GM18868 (cell line): ENCODE data around the gene LAMA5.

ENCODE experiments used
- ATAC-seq: cut with Tn5 transposase; IDR thresholded peaks from one replicate; pipeline ENCODE4 v1.9.1; 2021; ENCODE audit warnings: mild to moderate bottlenecking, moderate library complexity; ENCODE audit not compliant: unreplicated experiment

The LAMA5 gene

GRCh38 chr20:62404112-62404665 is 37.1 kb upstream of the LAMA5 start:
- no peak for ATAC-seq

- no peak for ATAC-seq
These were observed 36.2 kb upstream of the LAMA5 start for GRCh38 chr20:62403331-62403730.

DNA sequence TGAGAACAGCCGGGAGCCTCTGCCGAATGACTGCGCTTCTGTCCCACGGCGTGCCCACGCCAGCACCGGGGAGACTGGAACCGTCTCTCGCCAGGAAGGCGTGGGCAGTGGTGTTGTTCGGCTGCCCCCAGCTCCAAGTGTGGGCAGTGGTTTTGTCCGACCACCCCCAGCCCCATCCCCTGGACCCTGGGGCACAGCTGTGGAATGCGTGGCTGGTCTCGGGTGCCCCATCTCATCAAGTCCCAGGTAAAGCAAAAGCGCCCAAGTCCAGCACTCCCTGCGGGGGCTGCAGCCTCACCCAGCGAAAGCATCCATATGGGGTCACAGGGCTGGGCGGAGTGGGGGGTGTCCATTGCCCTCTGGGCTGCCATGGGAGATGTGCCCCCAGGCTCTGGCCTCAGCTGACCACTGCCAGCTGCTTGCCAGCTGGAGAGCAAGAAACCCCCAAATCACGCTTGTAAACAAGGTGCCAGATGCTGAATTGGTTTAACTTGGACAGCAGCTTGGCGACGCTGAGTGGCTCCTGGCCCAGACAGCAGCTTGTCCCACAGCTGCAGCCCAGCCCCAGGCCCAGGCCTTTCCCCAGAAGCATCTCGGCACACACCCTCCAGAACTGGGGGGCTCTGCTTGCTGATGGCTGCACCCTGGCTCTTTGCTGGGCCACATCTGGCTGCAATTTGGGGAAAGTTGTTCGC is 35.5 kb upstream of the LAMA5 start:
- ATAC-seq = no peak

DNA sequence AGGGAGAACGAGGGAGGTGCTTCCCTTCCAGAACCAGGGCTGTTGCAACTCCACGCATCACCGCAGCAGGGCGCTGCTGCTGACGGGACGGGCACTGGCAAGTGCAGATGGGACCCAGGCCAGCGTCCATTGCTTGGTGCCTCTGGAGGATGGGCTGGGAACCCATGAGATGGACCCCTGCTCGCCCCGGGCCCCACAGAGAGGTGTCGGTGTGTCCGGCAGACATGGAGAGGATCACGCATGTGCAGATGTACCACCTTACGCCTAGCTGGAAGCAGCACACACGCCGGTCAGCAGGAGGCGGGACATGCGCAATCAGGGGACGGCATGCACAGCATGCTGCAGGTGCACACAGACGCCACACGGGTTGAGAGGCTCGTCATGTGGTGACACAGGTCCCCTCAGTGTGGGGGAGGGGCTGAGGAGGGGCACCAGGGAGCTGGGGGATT is 34.2 kb upstream of the LAMA5 start:
- ATAC-seq = no peak

GRCh38 chr20:62400541-62400940 is 33.4 kb upstream of the LAMA5 start:
- ATAC-seq = no peak

DNA sequence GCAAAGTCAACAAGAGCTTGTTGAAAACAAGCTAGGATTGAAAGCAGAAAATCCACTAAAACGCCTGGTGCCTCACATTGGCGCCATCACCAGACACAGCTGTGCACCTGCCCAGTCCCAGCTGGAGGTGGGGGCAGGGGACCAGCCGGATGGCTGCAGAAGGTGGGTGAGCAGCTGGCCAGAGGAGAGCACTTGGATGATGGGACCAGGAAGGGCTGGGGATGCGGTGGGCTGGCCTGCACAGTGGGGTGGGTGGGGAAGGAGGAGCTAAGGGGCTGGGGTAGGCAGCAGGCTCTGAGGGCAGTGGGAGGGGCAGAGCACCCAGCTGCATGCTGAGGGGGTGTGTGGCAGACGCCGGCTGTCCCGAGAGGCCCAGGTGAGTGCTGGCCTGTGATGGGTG is 32.9 kb upstream of the LAMA5 start:
- ATAC-seq = no peak

GRCh38 chr20:62398120-62398821 is 31.2 kb upstream of the LAMA5 start:
- no peak for ATAC-seq

DNA sequence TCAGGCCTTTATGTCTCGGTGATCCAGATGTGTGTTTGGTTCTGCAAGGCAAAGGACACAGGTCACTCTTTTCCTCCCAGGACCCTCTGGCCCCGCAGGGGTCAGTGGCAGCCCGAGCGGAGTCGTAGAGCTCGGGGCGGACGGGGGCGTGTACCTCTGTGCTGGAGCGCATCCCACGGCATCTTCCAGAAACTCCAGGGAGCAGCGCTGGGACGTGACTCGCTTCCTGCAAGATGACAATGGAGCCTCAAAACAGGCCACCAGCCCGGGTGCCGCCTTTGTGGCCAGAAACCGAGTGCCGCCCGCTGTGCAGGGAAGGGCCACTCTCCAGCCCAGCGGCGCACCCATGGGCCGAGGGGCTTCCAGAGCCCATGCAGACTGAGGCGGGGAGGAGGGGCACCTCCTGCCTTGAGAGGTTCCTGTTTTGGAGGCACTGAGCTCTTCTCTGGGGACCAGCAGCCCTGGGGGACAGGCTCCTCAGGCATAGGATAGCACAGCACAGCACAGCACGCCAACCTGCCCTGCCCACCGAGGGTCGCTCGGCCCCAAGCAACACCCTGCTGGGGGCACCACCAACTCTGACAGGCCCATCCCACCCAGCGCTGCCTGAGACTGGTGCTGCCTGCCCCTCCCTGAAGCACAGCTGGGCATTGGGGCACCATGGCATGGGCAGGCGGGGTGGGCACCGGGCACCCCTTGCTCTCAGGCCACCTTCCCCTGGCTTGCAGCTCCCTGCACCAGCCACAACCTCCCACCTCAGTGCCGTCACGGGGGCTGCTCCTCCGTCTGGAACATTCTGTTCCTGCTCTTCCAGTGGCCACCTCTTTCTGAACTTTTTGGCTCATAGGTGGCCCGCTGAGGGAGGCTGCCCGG is 29.5 kb upstream of the LAMA5 start:
- ATAC-seq = no peak

DNA sequence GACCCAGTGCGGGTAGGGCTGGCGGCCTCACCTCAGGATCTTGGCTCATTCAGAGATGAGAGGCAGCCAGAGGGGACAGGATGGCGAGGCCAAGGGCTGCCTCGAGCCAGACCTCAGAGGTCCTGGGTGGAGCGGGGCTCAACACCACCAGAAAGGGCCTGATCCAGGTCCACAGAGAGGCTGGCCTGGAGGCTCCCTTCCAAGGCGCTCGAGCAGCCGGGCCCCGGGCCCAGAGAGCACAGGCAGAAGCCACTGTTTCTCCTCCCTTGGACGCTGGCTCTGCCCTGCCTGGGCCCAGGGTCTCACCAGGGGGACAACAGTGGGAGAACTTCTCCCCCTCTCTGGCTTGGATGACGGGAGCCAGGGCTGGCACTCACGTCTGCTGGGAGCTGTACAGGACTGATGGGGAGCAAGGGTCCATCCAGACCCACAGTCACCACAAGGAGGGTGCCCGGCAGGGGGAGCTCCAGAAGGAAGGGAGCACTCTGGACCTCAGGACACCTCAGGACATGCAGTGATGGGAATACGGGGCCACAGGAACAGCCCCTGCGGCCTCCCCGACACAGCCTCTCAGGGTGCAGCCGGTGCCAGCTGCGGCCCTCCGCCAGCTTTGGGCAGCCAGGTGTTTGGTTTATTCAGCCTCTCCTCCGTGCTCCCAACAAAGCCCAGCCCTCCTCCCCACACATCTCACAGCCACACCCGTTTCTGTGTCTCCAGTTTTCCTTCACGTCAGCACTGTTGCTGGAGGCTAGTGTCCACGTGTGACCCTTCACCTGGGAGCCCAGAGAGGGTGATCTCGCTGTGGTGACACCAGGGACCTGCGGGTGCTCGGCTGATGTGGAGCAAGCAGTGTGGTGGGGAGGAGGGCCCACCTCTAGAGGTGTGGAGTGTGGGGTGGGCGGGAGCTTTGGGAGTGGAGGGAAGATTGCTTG is 28.5 kb upstream of the LAMA5 start:
- no peak for ATAC-seq

GRCh38 chr20:62394248-62395245 is 27.4 kb upstream of the LAMA5 start:
- ATAC-seq = no peak

- no peak for ATAC-seq
These were observed 26.7 kb upstream of the LAMA5 start for GRCh38 chr20:62393830-62394229.

DNA sequence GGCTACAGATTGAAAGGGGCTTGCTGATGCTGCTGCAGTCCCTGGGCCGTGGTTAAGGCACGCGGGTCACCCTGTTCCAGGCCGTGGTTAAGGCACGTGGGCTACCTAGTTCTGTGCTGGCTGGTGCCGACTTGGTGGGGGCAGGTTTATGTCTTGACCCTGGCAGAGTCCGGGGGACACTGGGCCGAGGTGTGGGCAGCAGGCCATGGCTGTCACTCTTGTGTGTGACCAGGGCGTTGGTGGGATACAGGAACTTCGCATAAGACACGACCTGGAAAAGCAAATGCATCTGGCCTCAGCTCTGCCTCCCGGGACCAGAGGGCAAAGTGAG is 26.2 kb upstream of the LAMA5 start:
- no peak for ATAC-seq

DNA sequence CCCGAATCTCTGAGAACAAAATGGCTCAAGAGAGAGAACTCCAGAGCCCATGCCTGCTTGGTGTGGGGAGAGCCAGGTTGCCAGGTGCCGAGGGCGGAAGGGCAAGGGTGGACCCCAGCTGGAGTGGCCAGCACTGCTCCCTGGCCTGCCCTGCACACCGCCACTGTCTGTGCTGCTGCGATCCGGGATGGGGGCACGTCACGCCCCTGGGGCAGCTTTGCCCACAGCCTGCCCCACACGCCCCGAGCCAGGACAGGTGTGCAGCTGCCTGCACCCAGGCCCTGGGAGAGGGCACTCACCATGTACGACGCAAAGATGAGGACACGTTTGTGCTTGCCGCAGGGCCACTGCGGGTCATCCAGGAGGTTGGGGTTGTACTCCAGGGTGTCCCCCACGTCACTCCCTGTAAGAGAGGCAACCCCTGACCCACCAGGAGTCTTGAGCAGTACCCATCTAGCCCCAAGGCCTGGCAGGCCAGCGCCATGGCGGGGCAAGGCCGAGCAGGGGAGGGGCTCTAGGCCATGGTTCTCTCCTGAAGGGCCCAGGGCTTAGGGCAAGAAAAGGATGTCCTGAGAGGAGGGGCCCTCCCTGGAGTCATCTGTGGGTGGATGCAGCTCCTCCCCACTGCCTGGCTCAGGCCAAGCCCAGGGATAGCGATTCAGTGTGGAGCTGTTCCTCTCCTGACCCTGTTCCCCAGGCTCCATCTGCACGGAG is 25.7 kb upstream of the LAMA5 start:
- no peak for ATAC-seq

DNA sequence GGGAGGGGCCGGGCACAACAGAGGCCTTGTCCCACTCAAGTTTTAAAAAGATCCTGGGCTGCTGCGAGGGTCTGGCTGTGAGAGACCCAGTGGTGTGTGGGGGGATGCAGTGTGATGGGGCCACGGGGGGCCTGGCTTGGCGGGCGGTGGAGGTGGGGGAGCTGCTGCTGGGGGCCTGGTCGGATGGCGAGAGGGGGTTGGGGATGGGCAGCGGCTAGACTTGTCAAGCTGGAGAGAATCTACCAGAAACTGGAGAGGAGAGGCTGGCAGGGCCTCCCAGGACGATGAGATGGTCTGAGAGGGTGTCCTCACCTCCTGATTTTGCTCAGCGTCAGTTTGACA is 24.9 kb upstream of the LAMA5 start:
- no peak for ATAC-seq

DNA sequence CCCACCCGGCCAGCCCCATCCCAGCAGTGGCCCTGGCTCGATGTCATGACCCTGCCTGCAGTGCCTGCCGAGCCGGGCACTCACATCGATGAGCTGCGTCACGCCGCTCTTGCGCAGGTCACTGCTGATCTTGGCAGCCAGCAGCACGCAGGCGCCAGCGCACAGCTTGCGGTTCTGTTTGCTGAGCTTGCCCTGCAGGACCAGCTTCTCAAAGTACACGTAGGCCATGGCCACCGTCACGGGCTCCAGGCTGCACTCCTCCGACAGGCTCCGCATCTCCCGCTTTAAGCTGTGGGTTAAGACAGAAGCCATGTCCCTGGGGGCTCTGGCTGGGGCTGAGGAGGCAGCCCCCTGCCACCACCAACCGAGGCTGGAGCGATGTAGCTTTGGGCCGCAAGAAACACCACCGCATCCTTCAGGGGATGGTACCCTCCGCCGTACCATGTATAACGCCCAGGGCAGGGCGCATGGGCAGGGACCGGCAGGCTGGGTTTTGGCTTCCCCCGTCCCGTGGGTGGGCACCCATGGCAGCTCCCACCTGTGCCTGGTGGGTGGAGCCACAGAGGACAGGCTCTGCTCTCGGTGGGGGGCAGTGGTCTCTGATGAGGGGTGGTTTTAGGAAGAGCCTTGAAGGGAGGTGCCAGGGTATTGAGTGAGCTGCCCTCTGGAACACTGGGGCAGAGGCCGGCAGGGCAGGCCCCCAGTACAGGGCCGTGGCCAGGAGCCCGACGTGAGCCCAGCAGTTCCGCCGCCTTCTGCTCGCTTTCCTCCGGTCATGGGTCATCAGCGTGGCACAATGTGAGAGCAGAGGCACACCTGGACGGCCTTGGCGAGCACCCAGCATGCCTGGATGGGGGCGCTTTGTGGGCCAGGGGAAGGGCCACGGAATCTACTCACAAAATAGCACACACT is 24.3 kb upstream of the LAMA5 start:
- ATAC-seq = no peak

GRCh38 chr20:62390317-62391164 is 23.4 kb upstream of the LAMA5 start:
- ATAC-seq = no peak

- ATAC-seq = no peak
These were observed 22.5 kb upstream of the LAMA5 start for GRCh38 chr20:62389601-62390087.
